NCI-H2227 (cell line): ENCODE measurements around the gene SFXN4.
"Not testable (repeated sequence)": the region's sequence is repeated elsewhere in the genome, so short reads cannot be mapped to it uniquely, and the experiment has no call there.

Experiments
- DNase-seq: peaks from one replicate; lab custom pipeline; 2025; ENCODE audit not compliant: unreplicated experiment; lab: John Stamatoyannopoulos, UW

The SFXN4 gene

GRCh38 chr10:119190954-119191785, 25.7 kb upstream of the SFXN4 start:
- no peak for DNase-seq

GRCh38 chr10:119190353-119190752, 24.8 kb upstream of the SFXN4 start:
- no peak for DNase-seq

- no peak for DNase-seq
Observed at GRCh38 chr10:119189811-119190282, 24.3 kb upstream of the SFXN4 start.

- DNase-seq, result no peak
Observed at GRCh38 chr10:119183664-119184412, 18.3 kb upstream of the SFXN4 start.

GRCh38 chr10:119180850-119181400, 15.4 kb upstream of the SFXN4 start:
- DNase-seq, result not testable (repeated sequence)

- DNase-seq, result peak; percentile 93
Observed at GRCh38 chr10:119178372-119179119, 13.0 kb upstream of the SFXN4 start, which contains the start of gene PRDX3. TSS of gene PRDX3 (minus strand) at chr10:119178812. CDS start at chr10:119178790, 22 bp downstream.

- no peak for DNase-seq
Observed at GRCh38 chr10:119177708-119178371, 12.3 kb upstream of the SFXN4 start.

GRCh38 chr10:119176166-119176565, 10.7 kb upstream of the SFXN4 start:
- DNase-seq, result no peak

GRCh38 chr10:119174109-119174508, 8.6 kb upstream of the SFXN4 start:
- no peak for DNase-seq

- DNase-seq, result no peak
Observed at GRCh38 chr10:119167041-119167440, 1.5 kb upstream of the SFXN4 start.

GRCh38 chr10:119166564-119166963, 1.1 kb upstream of the SFXN4 start:
- no peak for DNase-seq

GRCh38 chr10:119166118-119166500, 595 bp upstream of the SFXN4 start:
- DNase-seq, result no peak

GRCh38 chr10:119162452-119163092, 2.9 kb downstream of the SFXN4 start:
- no peak for DNase-seq

GRCh38 chr10:119161680-119162451, 3.6 kb downstream of the SFXN4 start:
- no peak for DNase-seq

- DNase-seq, result no peak
Observed at GRCh38 chr10:119159332-119159731, 6.2 kb downstream of the SFXN4 start.

- DNase-seq, result peak; percentile 22
Observed at GRCh38 chr10:119153661-119154060, 11.9 kb downstream of the SFXN4 start.

- DNase-seq, result no peak
Observed at GRCh38 chr10:119153041-119153440, 12.5 kb downstream of the SFXN4 start.

- not testable (repeated sequence) for DNase-seq
Observed at GRCh38 chr10:119151601-119152000, 13.9 kb downstream of the SFXN4 start.

- DNase-seq, result no peak
Observed at GRCh38 chr10:119149729-119150128, 15.8 kb downstream of the SFXN4 start.
